Measurements from ENCODE around the gene LGR4. TPM values are rescaled to one million over a fixed set of nuclear protein-coding genes. Genes with fewer than 3 reads are reported as not detected.

The LGR4 gene
- total RNA-seq, 1 experiment from 2014 or later, result 7.1 TPM

DNA sequence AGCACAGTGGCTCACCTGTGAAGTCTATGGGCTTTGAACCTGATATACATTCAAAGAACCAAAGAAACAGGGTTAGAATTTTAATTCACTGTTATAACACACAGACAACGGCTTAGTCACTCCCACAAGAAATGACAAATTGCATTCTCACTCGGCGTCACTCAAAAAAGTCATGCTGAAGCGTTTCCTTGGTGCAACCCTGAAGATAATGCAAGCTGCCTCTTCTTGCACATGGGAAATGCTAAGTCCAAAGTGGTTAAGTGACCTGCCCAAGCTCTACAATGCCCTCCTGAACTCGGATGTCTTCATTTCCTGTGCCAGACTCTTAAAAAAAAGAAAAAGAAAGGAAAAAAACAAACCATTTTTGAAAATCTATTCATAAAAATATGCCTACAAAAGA lies 10.0 kb downstream of the LGR4 start:
- no peak for TF ChIP-seq TCF7L2 (IDR thresholded peaks at IDR 0.05; ENCODE audit: borderline replicate concordance, extremely low read depth, insufficient read depth, insufficient read length)
- no peak for TF ChIP-seq EZH2phosphoT487 (IDR thresholded peaks at IDR 0.05; ENCODE audit: borderline replicate concordance)
- TF ChIP-seq FOSL1 (IDR thresholded peaks at IDR 0.05; ENCODE audit: low read depth), result no peak
- TF ChIP-seq SP1 (IDR thresholded peaks at IDR 0.05; ENCODE audit: low read depth), result no peak
- TF ChIP-seq SIN3A (IDR thresholded peaks at IDR 0.05; ENCODE audit: low read depth), result no peak
- TF ChIP-seq CEBPB (IDR thresholded peaks at IDR 0.05; ENCODE audit: low read depth), result no peak
- TF ChIP-seq ELF1 (IDR thresholded peaks at IDR 0.05; ENCODE audit: borderline replicate concordance, low read depth), result no peak
- TF ChIP-seq, protein P1, sequence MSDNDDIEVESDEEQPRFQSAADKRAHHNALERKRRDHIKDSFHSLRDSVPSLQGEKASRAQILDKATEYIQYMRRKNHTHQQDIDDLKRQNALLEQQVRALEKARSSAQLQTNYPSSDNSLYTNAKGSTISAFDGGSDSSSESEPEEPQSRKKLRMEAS (IDR thresholded peaks at IDR 0.05), result no peak
- no peak for TF ChIP-seq ZFX (IDR thresholded peaks at IDR 0.05)
- no peak overlapping the region for H3K4me2 ChIP-seq (ENCODE audit: low read length)
- ATAC-seq (no peak), DNase-seq (ENCODE audit: low read depth, low spot score) (no peak)
- intact Hi-C loops (cut with micrococcal nuclease), result no loop called here
- BruUV-seq (replicated peaks), result no TSS peak
- no peaks in the 10 kb centered on the region for H3K9me2 ChIP-seq (ENCODE audit: insufficient read depth)
- H3K4me3 ChIP-seq (replicated peaks in 1 of 2; ENCODE audit: low read depth in 1 of 2, low read length in 2 of 2), result no peak overlapping the region
- H3K4me1 ChIP-seq (ENCODE audit: control insufficient read depth in 1 of 2, insufficient read depth in 2 of 2, low read length in 2 of 2), result peaks cover 0 to 12% of the 10 kb centered on the region in 2 experiments; a peak in 3 of 4 replicates
- H3K9ac ChIP-seq (ENCODE audit: low read length), result no peak overlapping the region
- ChIA-PET RAD21 (ENCODE audit: low non-redundant PET in 1 of 2, low total read pairs in 2 of 2, uncharacterized antibody in 2 of 2, unreplicated experiment in 2 of 2) (no interaction called here), POLR2A (no interaction called here), CTCF (no interaction called here)
- H3K79me2 ChIP-seq (ENCODE audit: insufficient read depth, low read length), result no peaks in the 10 kb centered on the region
- no peaks in the 10 kb centered on the region for H3K36me3 ChIP-seq (ENCODE audit: control insufficient read depth in 1 of 2, insufficient read depth in 2 of 2, low read length in 2 of 2)
- H3K27ac ChIP-seq (ENCODE audit: low read depth, low read length), result no peak overlapping the region
- H3K27me3 ChIP-seq (ENCODE audit: insufficient read depth, low read length), result no peaks in the 10 kb centered on the region
- H3K9me3 ChIP-seq (ENCODE audit: control insufficient read depth in 1 of 2, insufficient read depth in 1 of 2, low read depth in 1 of 2, low read length in 2 of 2), result no peaks in the 10 kb centered on the region
- no peaks in the 10 kb centered on the region for H4K20me1 ChIP-seq (ENCODE audit: insufficient read depth)
- no peak overlapping the region for H2AFZ ChIP-seq (ENCODE audit: low read depth, low read length, poor library complexity, severe bottlenecking)

GRCh38 chr11:27460158-27460978 lies 12.2 kb downstream of the LGR4 start:
- intact Hi-C loops (cut with micrococcal nuclease), result no loop called here

More at GRCh38 chr11:27460158-27460978, 12.2 kb downstream of the LGR4 start:
- Histone ChIP-seq H3K27me3 (ENCODE audit: insufficient read depth, low read length) (no peaks in the 10 kb centered on the region), H4K20me1 (ENCODE audit: insufficient read depth) (no peaks in the 10 kb centered on the region), H3K9ac (ENCODE audit: low read length) (no peak overlapping the region), H3K79me2 (ENCODE audit: insufficient read depth, low read length) (no peaks in the 10 kb centered on the region), H3K36me3 (ENCODE audit: control insufficient read depth in 1 of 2, insufficient read depth in 2 of 2, low read length in 2 of 2) (no peaks in the 10 kb centered on the region), H3K27ac (ENCODE audit: low read depth, low read length) (no peak overlapping the region), H3K4me3 (replicated peaks in 1 of 2; ENCODE audit: low read depth in 1 of 2, low read length in 2 of 2) (no peak overlapping the region), H3K9me3 (ENCODE audit: control insufficient read depth in 1 of 2, insufficient read depth in 1 of 2, low read depth in 1 of 2, low read length in 2 of 2) (no peaks in the 10 kb centered on the region), H3K4me2 (ENCODE audit: low read length) (no peak overlapping the region), H2AFZ (ENCODE audit: low read depth, low read length, poor library complexity, severe bottlenecking) (no peak overlapping the region), H3K4me1 (ENCODE audit: control insufficient read depth in 1 of 2, insufficient read depth in 2 of 2, low read length in 2 of 2) (peaks cover 0 to 10% of the 10 kb centered on the region in 2 experiments; a peak in 3 of 4 replicates), H3K9me2 (ENCODE audit: insufficient read depth) (no peaks in the 10 kb centered on the region)
- ATAC-seq (no peak), DNase-seq (ENCODE audit: low read depth, low spot score) (no peak)
- TF ChIP-seq, protein P2, sequence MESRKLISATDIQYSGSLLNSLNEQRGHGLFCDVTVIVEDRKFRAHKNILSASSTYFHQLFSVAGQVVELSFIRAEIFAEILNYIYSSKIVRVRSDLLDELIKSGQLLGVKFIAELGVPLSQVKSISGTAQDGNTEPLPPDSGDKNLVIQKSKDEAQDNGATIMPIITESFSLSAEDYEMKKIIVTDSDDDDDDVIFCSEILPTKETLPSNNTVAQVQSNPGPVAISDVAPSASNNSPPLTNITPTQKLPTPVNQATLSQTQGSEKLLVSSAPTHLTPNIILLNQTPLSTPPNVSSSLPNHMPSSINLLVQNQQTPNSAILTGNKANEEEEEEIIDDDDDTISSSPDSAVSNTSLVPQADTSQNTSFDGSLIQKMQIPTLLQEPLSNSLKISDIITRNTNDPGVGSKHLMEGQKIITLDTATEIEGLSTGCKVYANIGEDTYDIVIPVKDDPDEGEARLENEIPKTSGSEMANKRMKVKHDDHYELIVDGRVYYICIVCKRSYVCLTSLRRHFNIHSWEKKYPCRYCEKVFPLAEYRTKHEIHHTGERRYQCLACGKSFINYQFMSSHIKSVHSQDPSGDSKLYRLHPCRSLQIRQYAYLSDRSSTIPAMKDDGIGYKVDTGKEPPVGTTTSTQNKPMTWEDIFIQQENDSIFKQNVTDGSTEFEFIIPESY (IDR thresholded peaks at IDR 0.05; ENCODE audit: extremely low read depth, insufficient replicate concordance, low read length), result no peak
- TF ChIP-seq SRF (IDR thresholded peaks at IDR 0.05; ENCODE audit: low read depth) (no peak), ZNF274 (IDR thresholded peaks at IDR 0.05; ENCODE audit: low read depth, low read length) (no peak), POLR2AphosphoS5 (IDR thresholded peaks at IDR 0.05; ENCODE audit: low read depth, low read length) (no peak), SIN3A (IDR thresholded peaks at IDR 0.05; ENCODE audit: low read depth) (no peak), JUND (IDR thresholded peaks at IDR 0.05) (no peak), ZFX (IDR thresholded peaks at IDR 0.05) (no peak), TCF7L2 (IDR thresholded peaks at IDR 0.05; ENCODE audit: borderline replicate concordance, extremely low read depth, insufficient read depth, insufficient read length) (no peak), CBX3 (IDR thresholded peaks at IDR 0.05; ENCODE audit: low read depth) (no peak)
- RAD21 ChIA-PET (ENCODE audit: low non-redundant PET in 1 of 2, low total read pairs in 2 of 2, uncharacterized antibody in 2 of 2, unreplicated experiment in 2 of 2), result no interaction called here
- POLR2A ChIA-PET, result no interaction called here
- no TSS peak for BruUV-seq (replicated peaks)
- CTCF ChIA-PET, result no interaction called here
